Measurements from ENCODE around the gene NLRP9. TPM values are rescaled to one million over a fixed set of nuclear protein-coding genes. Genes with fewer than 3 reads are reported as not detected.

Gene NLRP9
- total RNA-seq, 1 donor = not detected

GRCh38 chr19:55717251-55717650, 21.0 kb downstream of the NLRP9 start:
- DNase-seq (ENCODE audit: insufficient read length, low spot score, missing footprints) = no peak
- Histone ChIP-seq H3K79me2 (ENCODE audit: insufficient read depth, low read length) (no peaks in the 10 kb centered on the region), H3K27me3 (ENCODE audit: insufficient read depth, low read length) (no peaks in the 10 kb centered on the region), H3K36me3 (ENCODE audit: insufficient read depth, low read length) (no peaks in the 10 kb centered on the region), H3K4me1 (ENCODE audit: insufficient read depth, low read length) (no peaks in the 10 kb centered on the region), H2AFZ (ENCODE audit: low read length) (no peak overlapping the region), H3K9me3 (ENCODE audit: low read depth, low read length) (no peaks in the 10 kb centered on the region), H3K4me3 (ENCODE audit: insufficient read depth, low read length) (no peak overlapping the region), H3K4me2 (ENCODE audit: insufficient read depth, low read length) (no peak overlapping the region), H3K27ac (ENCODE audit: low read depth, low read length) (no peak overlapping the region), H4K20me1 (ENCODE audit: insufficient read depth, low read length) (no peaks in the 10 kb centered on the region)
- TF ChIP-seq CTCF (IDR thresholded peaks at IDR 0.05; ENCODE audit: extremely low read depth, low read depth, low read length) = no peak

- Histone ChIP-seq H3K4me2 (ENCODE audit: insufficient read depth, low read length) (no peak overlapping the region), H3K9me3 (ENCODE audit: low read depth, low read length) (no peaks in the 10 kb centered on the region), H3K4me1 (ENCODE audit: insufficient read depth, low read length) (no peaks in the 10 kb centered on the region), H3K79me2 (ENCODE audit: insufficient read depth, low read length) (no peaks in the 10 kb centered on the region), H4K20me1 (ENCODE audit: insufficient read depth, low read length) (no peaks in the 10 kb centered on the region), H3K4me3 (ENCODE audit: insufficient read depth, low read length) (no peak overlapping the region), H3K27me3 (ENCODE audit: insufficient read depth, low read length) (no peaks in the 10 kb centered on the region), H3K27ac (ENCODE audit: low read depth, low read length) (no peak overlapping the region), H3K36me3 (ENCODE audit: insufficient read depth, low read length) (no peaks in the 10 kb centered on the region), H2AFZ (ENCODE audit: low read length) (no peak overlapping the region)
- no peak for DNase-seq (ENCODE audit: insufficient read length, low spot score, missing footprints)
- no peak for TF ChIP-seq CTCF (IDR thresholded peaks at IDR 0.05; ENCODE audit: extremely low read depth, low read depth, low read length)
These were observed 21.7 kb downstream of the NLRP9 start for GRCh38 chr19:55716531-55716930.

- DNase-seq (ENCODE audit: insufficient read length, low spot score, missing footprints) = peak; percentile 55
- Histone ChIP-seq H3K4me3 (ENCODE audit: insufficient read depth, low read length) (no peak overlapping the region), H3K36me3 (ENCODE audit: insufficient read depth, low read length) (no peaks in the 10 kb centered on the region), H2AFZ (ENCODE audit: low read length) (no peak overlapping the region), H3K4me1 (ENCODE audit: insufficient read depth, low read length) (no peaks in the 10 kb centered on the region), H3K27me3 (ENCODE audit: insufficient read depth, low read length) (no peaks in the 10 kb centered on the region), H3K4me2 (ENCODE audit: insufficient read depth, low read length) (no peak overlapping the region), H3K79me2 (ENCODE audit: insufficient read depth, low read length) (no peaks in the 10 kb centered on the region), H3K9me3 (ENCODE audit: low read depth, low read length) (no peaks in the 10 kb centered on the region), H4K20me1 (ENCODE audit: insufficient read depth, low read length) (no peaks in the 10 kb centered on the region), H3K27ac (ENCODE audit: low read depth, low read length) (no peak overlapping the region)
- TF ChIP-seq CTCF (IDR thresholded peaks at IDR 0.05; ENCODE audit: extremely low read depth, low read depth, low read length) = no peak
These were observed 25.2 kb downstream of the NLRP9 start for GRCh38 chr19:55712804-55713631.

GRCh38 chr19:55711719-55712118, 26.5 kb downstream of the NLRP9 start:
- no peak for DNase-seq (ENCODE audit: insufficient read length, low spot score, missing footprints)
- H3K79me2 ChIP-seq (ENCODE audit: insufficient read depth, low read length) = no peaks in the 10 kb centered on the region
- no peaks in the 10 kb centered on the region for H3K4me1 ChIP-seq (ENCODE audit: insufficient read depth, low read length)
- no peak overlapping the region for H3K4me2 ChIP-seq (ENCODE audit: insufficient read depth, low read length)
- H3K9me3 ChIP-seq (ENCODE audit: low read depth, low read length) = no peaks in the 10 kb centered on the region
- no peak for TF ChIP-seq CTCF (IDR thresholded peaks at IDR 0.05; ENCODE audit: extremely low read depth, low read depth, low read length)
- no peaks in the 10 kb centered on the region for H3K36me3 ChIP-seq (ENCODE audit: insufficient read depth, low read length)
- H4K20me1 ChIP-seq (ENCODE audit: insufficient read depth, low read length) = no peaks in the 10 kb centered on the region
- H3K27me3 ChIP-seq (ENCODE audit: insufficient read depth, low read length) = no peaks in the 10 kb centered on the region
- H3K27ac ChIP-seq (ENCODE audit: low read depth, low read length) = no peak overlapping the region
- H2AFZ ChIP-seq (ENCODE audit: low read length) = no peak overlapping the region
- no peak overlapping the region for H3K4me3 ChIP-seq (ENCODE audit: insufficient read depth, low read length)

Measured in osteoblast (primary cell).